ENCODE data around the gene SLC25A30. TPM values are rescaled to one million over a fixed set of nuclear protein-coding genes. Genes with fewer than 3 reads are reported as not detected.
"Not testable (repeated sequence)": the region's sequence is repeated elsewhere in the genome, so short reads cannot be mapped to it uniquely, and the experiment has no call there.

Gene SLC25A30
- total RNA-seq, 2 experiments from 2014 or later: 21.7 to 22.0 TPM

GRCh38 chr13:45349438-45349837 lies 68.7 kb downstream of the SLC25A30 start:
- Mint-ChIP-seq H3K27ac (no peak overlapping the region), H3K36me3 (peaks cover 16% of the 10 kb centered on the region), H3K4me3 (no peak overlapping the region), H3K4me1 (peaks cover 5% of the 10 kb centered on the region), H3K9me3 (no peaks in the 10 kb centered on the region), H3K27me3 (no peaks in the 10 kb centered on the region)
- no peak for DNase-seq

- DNase-seq, H3K27ac Mint-ChIP-seq, H3K27me3 Mint-ChIP-seq, H3K4me3 Mint-ChIP-seq, H3K9me3 Mint-ChIP-seq: not testable (repeated sequence)
- H3K36me3 Mint-ChIP-seq: peaks cover 30% of the 10 kb centered on the region
- H3K4me1 Mint-ChIP-seq: peaks cover 12% of the 10 kb centered on the region
Observed at GRCh38 chr13:45344064-45344463, 74.1 kb downstream of the SLC25A30 start.

Other genes starting within 250 kb of the SLC25A30 start
- not detected for gene KCTD4, start 217.3 kb downstream of the SLC25A30 start, total RNA-seq
- 1,000 to 10,000 TPM; 3,217 to 3,223 TPM for gene TPT1, start 77.2 kb downstream of the SLC25A30 start, total RNA-seq
- 10 to 100 TPM; 17.1 to 17.4 TPM for gene COG3, start 46.6 kb upstream of the SLC25A30 start, total RNA-seq
- gene ERICH6B, start 197.4 kb upstream of the SLC25A30 start, total RNA-seq: not detected

Data from activated naive CD8-positive, alpha-beta T cell treated with anti-CD3 and anti-CD28 coated beads for 36 hours (primary cell).